Caco-2 (cell line): Measurements from ENCODE around the gene ARHGEF1. TPM values are rescaled to one million over a fixed set of nuclear protein-coding genes. Genes with fewer than 3 reads are reported as not detected.

Experiments
- BruUV-seq: library from RNA; stranded (reverse); fragments of 400-500 nt; replicated peaks from 2 replicates; lab custom pipeline; 2021; lab: Mats Ljungman, UMichigan
- CTCF ChIA-PET: fragments of 300-600 bp; sonication (Branson Sonifier 250); formaldehyde crosslinking; loops from one replicate; lab custom pipeline; 2022; ENCODE audit warnings: antibody characterized with exemption; lab: Charles Lee
- POLR2A ChIA-PET: fragments of 300-600 bp; sonication (Branson Sonifier 250); formaldehyde crosslinking; loops from one replicate; lab custom pipeline; 2022; ENCODE audit warnings: antibody characterized with exemption; lab: Charles Lee
- DNase-seq, 2 experiments: peaks; one replicate each; pipeline versions ENCODE4 v3.0.0 to v3.0.0-alpha.2; 2020 to 2022
- H3K27me3 ChIP-seq: replicated peaks from 2 replicates; pipeline ENCODE4 v1.6.0; 2011; ENCODE audit warnings: low read length; ENCODE audit not compliant: control insufficient read depth, insufficient read depth
- H3K36me3 ChIP-seq: 2 replicates; pipeline ENCODE4 v1.5.1; 2011; ENCODE audit warnings: low read length; ENCODE audit not compliant: control insufficient read depth, insufficient read depth
- H3K4me1 ChIP-seq: fragments of 250-450 bp; sonication (Bioruptor Pico); 2 replicates; pipeline ENCODE4 v1.5.1; 2020; ENCODE audit warnings: mild to moderate bottlenecking
- H3K4me3 ChIP-seq: 2 replicates; pipeline ENCODE4 v1.5.1; 2011; ENCODE audit warnings: low read depth, mild to moderate bottlenecking, control low read depth, low read length
- H3K9me3 ChIP-seq: fragments of 250-450 bp; sonication (Bioruptor Pico); 2 replicates; pipeline ENCODE4 v1.5.1; 2020; ENCODE audit warnings: mild to moderate bottlenecking, moderate library complexity
- H3K27ac Mint-ChIP-seq: one replicate; pipeline ENCODE4 v1.8.0; 2022; ENCODE audit warnings: mixed read lengths; ENCODE audit not compliant: unreplicated experiment
- H3K27me3 Mint-ChIP-seq: one replicate; pipeline ENCODE4 v1.8.0; 2022; ENCODE audit warnings: mixed read lengths; ENCODE audit not compliant: insufficient read depth, unreplicated experiment
- H3K36me3 Mint-ChIP-seq: one replicate; pipeline ENCODE4 v1.8.0; 2022; ENCODE audit warnings: mild to moderate bottlenecking, mixed read lengths; ENCODE audit not compliant: insufficient read depth, unreplicated experiment
- H3K4me1 Mint-ChIP-seq: one replicate; pipeline ENCODE4 v1.8.0; 2022; ENCODE audit warnings: low read depth, mixed read lengths; ENCODE audit not compliant: unreplicated experiment
- H3K4me3 Mint-ChIP-seq: one replicate; pipeline ENCODE4 v1.8.0; 2022; ENCODE audit warnings: mild to moderate bottlenecking, moderate library complexity, mixed read lengths; ENCODE audit not compliant: unreplicated experiment
- H3K9me3 Mint-ChIP-seq: one replicate; pipeline ENCODE4 v1.8.0; 2022; ENCODE audit warnings: mixed read lengths; ENCODE audit not compliant: unreplicated experiment
- intact Hi-C: fragments of 100-400 bp; cut with micrococcal nuclease; formaldehyde crosslinking; loops from one replicate; pipeline ENCODE4 v1.10.0; 2022; ENCODE audit not compliant: unreplicated experiment
- total RNA-seq: library from RNA; stranded (reverse); gene quantifications from 2 replicates; pipeline ENCODE4 v1.2.3, GENCODE V29; 2022
- TF ChIP-seq, protein P1 (sequence below), 2 experiments: fragments of 200-600 bp in 1 of 2; IDR thresholded peaks; 1 replicate in 1 of 2; 2 replicates in 1 of 2; pipeline versions ENCODE4 v1.5.1 to v1.8.0; 2011 to 2022; ENCODE audit warnings: antibody characterized with exemption in 1 of 2, control low read depth in 1 of 2, inconsistent platforms in 1 of 2, low read depth in 1 of 2, low read length in 1 of 2, mild to moderate bottlenecking in 1 of 2, moderate library complexity in 1 of 2; ENCODE audit not compliant: insufficient read depth in 1 of 2, severe bottlenecking in 1 of 2, unreplicated experiment in 1 of 2

Gene ARHGEF1
- total RNA-seq, 1 experiment from 2014 or later = 63.5 TPM

DNA sequence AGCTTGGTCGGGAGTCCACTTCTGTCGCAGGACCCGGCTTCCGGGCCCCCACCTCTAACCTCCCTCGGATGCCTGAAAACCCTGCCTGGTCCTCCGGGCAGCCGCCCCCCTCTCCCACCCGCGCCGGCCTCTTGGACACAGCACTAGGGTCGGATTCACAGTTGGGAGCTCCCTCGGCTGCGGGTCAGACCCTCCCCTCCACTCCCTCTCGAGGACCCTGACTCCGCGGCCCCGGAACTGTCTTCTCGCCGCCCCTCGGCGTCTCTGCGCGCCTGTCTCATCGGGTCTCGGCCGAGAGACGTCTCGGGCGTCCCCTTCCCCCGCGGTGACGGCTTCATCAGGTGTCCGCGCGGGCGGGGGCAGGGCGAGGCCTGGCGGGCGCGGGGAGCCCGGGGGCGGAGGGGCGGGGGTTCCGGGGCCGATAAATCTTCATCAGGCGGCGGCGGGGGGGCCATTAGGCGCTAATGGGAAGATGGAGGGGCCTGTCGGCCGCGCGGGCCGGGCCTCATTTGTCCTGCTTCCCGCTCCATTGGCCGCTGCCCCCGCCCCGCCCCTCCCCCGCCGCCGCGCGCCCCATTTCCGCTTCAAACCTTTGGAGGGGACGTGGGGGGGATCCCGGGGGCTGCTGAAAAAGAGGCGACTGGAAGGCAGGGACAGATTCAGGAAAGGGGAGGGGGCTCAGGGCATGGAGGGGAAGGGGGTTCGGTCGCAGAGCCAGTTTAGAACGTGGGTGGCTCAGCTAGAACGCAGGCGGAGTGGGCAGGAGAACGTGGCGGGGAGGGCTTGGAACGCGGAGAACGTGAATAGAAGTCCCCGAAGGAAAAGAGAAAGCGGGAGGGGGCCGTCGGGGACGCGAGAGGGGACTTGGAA lies 57.1 kb downstream of the ARHGEF1 start:
- Mint-ChIP-seq H3K27ac (peak overlapping the region; percentile 21), H3K27me3 (peaks cover 4% of the 10 kb centered on the region), H3K4me1 (peaks cover 5% of the 10 kb centered on the region), H3K4me3 (peak overlapping the region; percentile 76), H3K9me3 (no peaks in the 10 kb centered on the region), H3K36me3 (no peaks in the 10 kb centered on the region)
- H3K4me1 ChIP-seq = no peaks in the 10 kb centered on the region
- BruUV-seq = no TSS peak
- intact Hi-C loops = no loop called here
- ChIA-PET POLR2A (interaction anchor here (0.6 kb wide), 1 partner anchor 80 kb away, joined by 4 read pairs; the partner anchor contains the start of gene RPS19), CTCF (no interaction called here)
- H3K36me3 ChIP-seq = no peaks in the 10 kb centered on the region
- peak overlapping the region; percentile 43 for H3K4me3 ChIP-seq
- no peaks in the 10 kb centered on the region for H3K27me3 ChIP-seq
- TF ChIP-seq, protein P1, sequence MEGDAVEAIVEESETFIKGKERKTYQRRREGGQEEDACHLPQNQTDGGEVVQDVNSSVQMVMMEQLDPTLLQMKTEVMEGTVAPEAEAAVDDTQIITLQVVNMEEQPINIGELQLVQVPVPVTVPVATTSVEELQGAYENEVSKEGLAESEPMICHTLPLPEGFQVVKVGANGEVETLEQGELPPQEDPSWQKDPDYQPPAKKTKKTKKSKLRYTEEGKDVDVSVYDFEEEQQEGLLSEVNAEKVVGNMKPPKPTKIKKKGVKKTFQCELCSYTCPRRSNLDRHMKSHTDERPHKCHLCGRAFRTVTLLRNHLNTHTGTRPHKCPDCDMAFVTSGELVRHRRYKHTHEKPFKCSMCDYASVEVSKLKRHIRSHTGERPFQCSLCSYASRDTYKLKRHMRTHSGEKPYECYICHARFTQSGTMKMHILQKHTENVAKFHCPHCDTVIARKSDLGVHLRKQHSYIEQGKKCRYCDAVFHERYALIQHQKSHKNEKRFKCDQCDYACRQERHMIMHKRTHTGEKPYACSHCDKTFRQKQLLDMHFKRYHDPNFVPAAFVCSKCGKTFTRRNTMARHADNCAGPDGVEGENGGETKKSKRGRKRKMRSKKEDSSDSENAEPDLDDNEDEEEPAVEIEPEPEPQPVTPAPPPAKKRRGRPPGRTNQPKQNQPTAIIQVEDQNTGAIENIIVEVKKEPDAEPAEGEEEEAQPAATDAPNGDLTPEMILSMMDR (IDR thresholded peaks at IDR 0.05; ENCODE audit: insufficient read depth in 1 of 2, low read depth in 1 of 2, low read length in 1 of 2, severe bottlenecking in 1 of 2, unreplicated experiment in 1 of 2) = no peak
- DNase-seq = peak; percentile 40 to 57
- H3K9me3 ChIP-seq = no peaks in the 10 kb centered on the region

DNA sequence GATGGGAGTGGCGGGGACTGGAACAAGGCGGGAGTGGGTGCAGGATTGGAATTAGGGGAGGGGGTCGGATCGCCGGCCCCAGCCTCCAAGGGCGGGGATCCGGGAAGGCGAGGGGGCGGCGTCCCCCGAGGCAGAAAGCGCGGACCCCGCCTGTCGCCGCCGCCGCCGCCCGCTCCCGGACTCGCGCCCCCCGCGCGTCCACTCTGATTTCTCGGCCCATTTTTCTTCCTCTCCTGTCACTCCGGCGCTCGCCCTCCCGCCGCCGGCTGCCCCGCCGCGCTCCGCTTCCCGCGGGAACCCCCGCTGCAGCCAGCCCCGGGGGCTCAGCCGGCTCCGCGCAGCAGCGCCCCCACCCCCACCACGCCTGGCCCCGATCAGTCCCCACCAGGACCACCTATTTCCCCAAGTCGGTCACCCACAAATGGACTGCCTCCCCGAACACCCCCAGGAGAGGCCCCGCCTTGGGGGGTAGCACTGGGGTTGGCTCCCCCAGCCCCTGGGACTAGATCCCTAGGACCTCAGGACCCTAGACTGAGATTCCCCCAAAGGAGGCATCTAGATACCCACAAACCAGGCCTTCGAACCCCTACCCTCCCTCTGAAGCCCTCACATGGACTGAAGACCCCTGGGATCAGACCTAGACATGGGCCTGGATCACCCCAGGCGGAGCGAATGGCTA lies 57.9 kb downstream of the ARHGEF1 start:
- H3K36me3 Mint-ChIP-seq = no peaks in the 10 kb centered on the region
- BruUV-seq = no TSS peak
- no peaks in the 10 kb centered on the region for H3K9me3 ChIP-seq
- H3K27me3 Mint-ChIP-seq = no peaks in the 10 kb centered on the region
- peak overlapping the region; percentile 43 for H3K4me3 ChIP-seq
- peak overlapping the region; percentile 21 for H3K27ac Mint-ChIP-seq
- CTCF ChIA-PET = no interaction called here
- no peaks in the 10 kb centered on the region for H3K4me1 Mint-ChIP-seq
- H3K4me3 Mint-ChIP-seq = peak overlapping the region; percentile 76
- POLR2A ChIA-PET = no interaction called here
- TF ChIP-seq, protein P1 (IDR thresholded peaks at IDR 0.05; ENCODE audit: insufficient read depth in 1 of 2, low read depth in 1 of 2, low read length in 1 of 2, severe bottlenecking in 1 of 2, unreplicated experiment in 1 of 2) = no peak
- H3K36me3 ChIP-seq = no peaks in the 10 kb centered on the region
- no peaks in the 10 kb centered on the region for H3K4me1 ChIP-seq
- intact Hi-C loops = no loop called here
- DNase-seq = no peak
- H3K27me3 ChIP-seq = no peaks in the 10 kb centered on the region
- no peaks in the 10 kb centered on the region for H3K9me3 Mint-ChIP-seq

DNA sequence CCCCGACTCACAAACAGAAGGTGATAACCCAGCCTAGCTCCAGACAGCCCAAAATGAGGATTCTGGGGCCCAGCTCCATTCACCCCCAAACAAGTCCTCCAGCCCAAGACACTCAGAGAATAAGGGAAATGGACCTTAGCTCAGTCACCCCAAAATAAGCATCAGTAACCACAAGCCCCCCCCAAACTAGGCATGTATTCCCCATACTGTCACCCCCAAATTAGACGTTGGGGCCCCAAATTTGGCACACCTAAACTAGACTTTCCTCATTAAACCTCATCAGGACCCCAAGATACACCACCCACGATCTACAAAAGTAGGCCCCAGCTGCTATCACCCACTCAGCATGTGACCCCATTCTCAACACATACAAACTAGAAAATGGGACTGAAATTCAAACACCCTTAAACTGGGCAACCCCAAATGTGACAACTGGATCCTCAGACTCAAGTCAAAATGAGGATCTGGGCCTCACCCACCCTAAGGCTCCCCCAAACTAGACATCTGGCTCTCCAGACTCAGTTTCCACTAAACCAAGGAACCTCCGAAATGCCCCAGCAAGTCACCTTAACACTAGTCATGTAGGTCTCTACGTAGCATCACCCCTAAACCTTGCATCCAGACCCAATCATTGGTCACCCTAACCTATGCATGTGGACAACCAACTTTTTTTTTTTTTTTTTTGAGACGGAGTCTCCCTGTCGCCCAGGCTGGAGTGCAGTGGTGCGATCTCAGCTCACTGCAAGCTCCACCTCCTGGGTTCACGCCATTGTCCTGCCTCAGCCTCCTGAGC lies 58.6 kb downstream of the ARHGEF1 start:
- intact Hi-C loops = no loop called here
- H3K4me3 ChIP-seq = no peak overlapping the region
- Mint-ChIP-seq H3K9me3 (no peaks in the 10 kb centered on the region), H3K4me3 (peak overlapping the region; percentile 76), H3K4me1 (no peaks in the 10 kb centered on the region), H3K36me3 (no peaks in the 10 kb centered on the region), H3K27me3 (no peaks in the 10 kb centered on the region), H3K27ac (no peak overlapping the region)
- TF ChIP-seq, protein P1 (IDR thresholded peaks at IDR 0.05; ENCODE audit: insufficient read depth in 1 of 2, low read depth in 1 of 2, low read length in 1 of 2, severe bottlenecking in 1 of 2, unreplicated experiment in 1 of 2) = no peak
- POLR2A ChIA-PET = interaction anchor here (0.6 kb wide), 1 partner anchor 510 kb away, joined by 6 read pairs; no protein-coding TSS in a partner anchor
- BruUV-seq = no TSS peak
- H3K36me3 ChIP-seq = no peaks in the 10 kb centered on the region
- H3K27me3 ChIP-seq = no peaks in the 10 kb centered on the region
- H3K9me3 ChIP-seq = no peaks in the 10 kb centered on the region
- no peaks in the 10 kb centered on the region for H3K4me1 ChIP-seq
- CTCF ChIA-PET = no interaction called here
- no peak for DNase-seq
